Neural progenitor cell (in vitro differentiated cells): ENCODE measurements around the gene ETV6. TPM values are rescaled to one million over a fixed set of nuclear protein-coding genes. Genes with fewer than 3 reads are reported as not detected.

Experiments
- DNase-seq: peaks from one replicate; pipeline ENCODE4 v3.0.0-alpha.2; 2016; ENCODE audit warnings: low spot score
- H2AFZ ChIP-seq: fragments of 200-600 bp; sonication (generic); replicated peaks from 2 replicates; pipeline ENCODE4 v1.6.1; 2016; ENCODE audit warnings: antibody characterized with exemption
- H3F3A ChIP-seq: fragments of 200-600 bp; sonication (generic); 2 replicates; pipeline ENCODE4 v1.6.1; 2016; ENCODE audit warnings: antibody characterized with exemption, low read depth
- H3K27ac ChIP-seq: fragments of 200-600 bp; sonication (generic); 2 replicates; pipeline ENCODE4 v1.5.1; 2016; ENCODE audit warnings: mild to moderate bottlenecking
- H3K27me3 ChIP-seq: fragments of 200-600 bp; sonication (generic); 2 replicates; pipeline ENCODE4 v1.6.1; 2016; ENCODE audit warnings: mild to moderate bottlenecking, moderate library complexity
- H3K36me3 ChIP-seq: fragments of 200-600 bp; sonication (generic); 2 replicates; pipeline ENCODE4 v1.5.1; 2016
- H3K4me1 ChIP-seq: fragments of 200-600 bp; sonication (generic); 2 replicates; pipeline ENCODE4 v1.6.1; 2016; ENCODE audit warnings: mixed run types
- H3K4me2 ChIP-seq: fragments of 200-600 bp; sonication (generic); 2 replicates; pipeline ENCODE4 v1.6.1; 2016
- H3K4me3 ChIP-seq: fragments of 200-600 bp; sonication (generic); 2 replicates; pipeline ENCODE4 v1.5.1; 2016
- H3K79me2 ChIP-seq: fragments of 200-600 bp; sonication (generic); 2 replicates; pipeline ENCODE4 v1.6.1; 2016; ENCODE audit warnings: low read depth
- H3K9ac ChIP-seq: fragments of 200-600 bp; sonication (generic); 2 replicates; pipeline ENCODE4 v1.6.1; 2016
- H3K9me3 ChIP-seq: fragments of 200-600 bp; sonication (generic); 2 replicates; pipeline ENCODE4 v1.5.1; 2016; ENCODE audit warnings: low read depth
- H4K20me1 ChIP-seq: fragments of 200-600 bp; sonication (generic); 2 replicates; pipeline ENCODE4 v1.6.1; 2016; ENCODE audit warnings: low read depth
- H3K27ac Mint-ChIP-seq: 3 replicates; pipeline ENCODE4 v1.8.0; 2021; ENCODE audit warnings: mixed read lengths
- H3K27me3 Mint-ChIP-seq: 2 replicates; pipeline ENCODE4 v1.8.0; 2022; ENCODE audit warnings: low read depth, mild to moderate bottlenecking, inconsistent platforms, moderate library complexity, mixed read lengths; ENCODE audit not compliant: insufficient read depth
- H3K36me3 Mint-ChIP-seq: 3 replicates; pipeline ENCODE4 v1.8.0; 2021; ENCODE audit warnings: mixed read lengths
- H3K4me1 Mint-ChIP-seq: 3 replicates; pipeline ENCODE4 v1.8.0; 2021; ENCODE audit warnings: mixed read lengths
- H3K4me3 Mint-ChIP-seq: 3 replicates; pipeline ENCODE4 v1.8.0; 2021; ENCODE audit warnings: mild to moderate bottlenecking, moderate library complexity, mixed read lengths
- H3K9me3 Mint-ChIP-seq: 3 replicates; pipeline ENCODE4 v1.8.0; 2020; ENCODE audit warnings: mixed read lengths
- CTCF ChIP-seq: fragments of 200-600 bp; sonication (generic); IDR thresholded peaks from 2 replicates; pipeline ENCODE4 v1.5.1; 2017; ENCODE audit warnings: antibody characterized with exemption, mild to moderate bottlenecking
- EZH2 ChIP-seq: fragments of 200-600 bp; sonication (generic); IDR thresholded peaks from 2 replicates; pipeline ENCODE4 v1.6.1; 2017; ENCODE audit warnings: antibody characterized with exemption, mild to moderate bottlenecking, moderate library complexity
- EZH2phosphoT487 ChIP-seq: fragments of 200-600 bp; sonication (generic); IDR thresholded peaks from 2 replicates; pipeline ENCODE4 v1.6.1; 2017; ENCODE audit warnings: antibody characterized with exemption
- total RNA-seq: library from RNA; depleted of rRNA; stranded (reverse); fragments of >200 nt; gene quantifications from 2 replicates; pipeline ENCODE4 v1.2.3, GENCODE V29; 2015; ENCODE audit warnings: low replicate concordance

ETV6 gene
- total RNA-seq, 1 donor from 2014 or later, result 6.2 TPM

- no peak overlapping the region for H3K4me3 Mint-ChIP-seq
- no peak overlapping the region for H3K4me3 ChIP-seq
- no peaks in the 10 kb centered on the region for H3K27me3 Mint-ChIP-seq
- H4K20me1 ChIP-seq, result no peaks in the 10 kb centered on the region
- H3K27ac Mint-ChIP-seq, result no peak overlapping the region
- H3K4me1 Mint-ChIP-seq, result peaks cover 12% of the 10 kb centered on the region
- H3K36me3 Mint-ChIP-seq, result peaks cover 3% of the 10 kb centered on the region
- no peak overlapping the region for H2AFZ ChIP-seq
- no peak overlapping the region for H3K27ac ChIP-seq
- no peaks in the 10 kb centered on the region for H3K27me3 ChIP-seq
- H3K9ac ChIP-seq, result no peak overlapping the region
- no peaks in the 10 kb centered on the region for H3F3A ChIP-seq
- H3K9me3 ChIP-seq, result no peaks in the 10 kb centered on the region
- no peak for TF ChIP-seq EZH2phosphoT487
- no peak for TF ChIP-seq EZH2
- TF ChIP-seq CTCF, result no peak
- DNase-seq, result no peak
- H3K9me3 Mint-ChIP-seq, result no peaks in the 10 kb centered on the region
- H3K36me3 ChIP-seq, result no peaks in the 10 kb centered on the region
- H3K4me1 ChIP-seq, result peaks cover 14% of the 10 kb centered on the region
- H3K4me2 ChIP-seq, result no peak overlapping the region
- no peaks in the 10 kb centered on the region for H3K79me2 ChIP-seq
Measured at GRCh38 chr12:11698729-11699128, 49.3 kb downstream of the ETV6 start.

DNA sequence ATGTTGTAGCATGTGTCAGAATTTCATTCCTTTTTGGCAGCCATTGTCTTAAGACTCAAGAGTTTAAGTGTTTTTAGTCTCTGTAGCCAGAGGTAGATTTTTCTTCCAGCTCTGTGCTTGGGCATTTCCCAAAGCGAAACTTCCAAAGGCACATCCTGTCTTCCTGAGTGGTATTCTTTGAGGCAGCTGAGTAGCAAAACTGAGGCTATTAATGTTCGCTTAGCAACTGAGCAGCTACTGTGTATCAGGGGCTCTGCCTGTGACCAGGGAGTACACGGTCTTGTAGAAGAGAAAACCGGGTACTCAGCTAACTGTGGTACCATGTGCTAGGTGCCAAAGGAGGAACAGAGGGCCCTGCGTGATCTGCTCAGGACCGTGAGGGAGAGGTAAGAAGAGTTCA, 52.0 kb downstream of the ETV6 start:
- Histone ChIP-seq H3K27ac (no peak overlapping the region), H3K79me2 (no peaks in the 10 kb centered on the region), H2AFZ (no peak overlapping the region), H3K4me1 (peaks cover 14% of the 10 kb centered on the region), H3K9ac (no peak overlapping the region), H3K9me3 (no peaks in the 10 kb centered on the region), H3K4me3 (no peak overlapping the region), H3K36me3 (no peaks in the 10 kb centered on the region), H3K4me2 (no peak overlapping the region), H3F3A (no peaks in the 10 kb centered on the region), H4K20me1 (no peaks in the 10 kb centered on the region), H3K27me3 (no peaks in the 10 kb centered on the region)
- Mint-ChIP-seq H3K27me3 (no peaks in the 10 kb centered on the region), H3K9me3 (no peaks in the 10 kb centered on the region), H3K4me1 (peaks cover 27% of the 10 kb centered on the region), H3K27ac (no peak overlapping the region), H3K4me3 (no peak overlapping the region), H3K36me3 (peaks cover 6% of the 10 kb centered on the region)
- no peak for DNase-seq
- TF ChIP-seq EZH2phosphoT487 (no peak), EZH2 (no peak), CTCF (no peak)

GRCh38 chr12:11702959-11703358, 53.5 kb downstream of the ETV6 start:
- H3K4me3 ChIP-seq, result no peak overlapping the region
- Mint-ChIP-seq H3K27ac (no peak overlapping the region), H3K36me3 (peaks cover 6% of the 10 kb centered on the region), H3K4me1 (peaks cover 31% of the 10 kb centered on the region), H3K4me3 (no peak overlapping the region), H3K9me3 (no peaks in the 10 kb centered on the region), H3K27me3 (no peaks in the 10 kb centered on the region)
- no peak overlapping the region for H3K9ac ChIP-seq
- no peaks in the 10 kb centered on the region for H3K9me3 ChIP-seq
- H3K27ac ChIP-seq, result no peak overlapping the region
- H3K4me1 ChIP-seq, result peaks cover 22% of the 10 kb centered on the region
- H3F3A ChIP-seq, result no peaks in the 10 kb centered on the region
- H2AFZ ChIP-seq, result no peak overlapping the region
- H3K36me3 ChIP-seq, result no peaks in the 10 kb centered on the region
- TF ChIP-seq EZH2phosphoT487 (no peak), CTCF (no peak), EZH2 (no peak)
- no peak for DNase-seq
- no peak overlapping the region for H3K4me2 ChIP-seq
- H3K27me3 ChIP-seq, result no peaks in the 10 kb centered on the region
- H4K20me1 ChIP-seq, result no peaks in the 10 kb centered on the region
- H3K79me2 ChIP-seq, result no peaks in the 10 kb centered on the region

GRCh38 chr12:11703378-11703777, 53.9 kb downstream of the ETV6 start:
- H3K4me3 Mint-ChIP-seq, result no peak overlapping the region
- Histone ChIP-seq H3K79me2 (no peaks in the 10 kb centered on the region), H4K20me1 (no peaks in the 10 kb centered on the region), H3K27ac (no peak overlapping the region), H3K36me3 (no peaks in the 10 kb centered on the region), H2AFZ (no peak overlapping the region), H3K4me3 (no peak overlapping the region), H3K9me3 (no peaks in the 10 kb centered on the region), H3K4me1 (peaks cover 22% of the 10 kb centered on the region), H3K9ac (no peak overlapping the region), H3K4me2 (no peak overlapping the region), H3K27me3 (no peaks in the 10 kb centered on the region), H3F3A (no peaks in the 10 kb centered on the region)
- TF ChIP-seq CTCF (no peak), EZH2phosphoT487 (no peak), EZH2 (no peak)
- no peak overlapping the region for H3K27ac Mint-ChIP-seq
- H3K4me1 Mint-ChIP-seq, result peaks cover 31% of the 10 kb centered on the region
- no peak for DNase-seq
- H3K9me3 Mint-ChIP-seq, result no peaks in the 10 kb centered on the region
- H3K27me3 Mint-ChIP-seq, result no peaks in the 10 kb centered on the region
- peaks cover 6% of the 10 kb centered on the region for H3K36me3 Mint-ChIP-seq
